Fibroblast of the aortic adventitia (primary cell): ENCODE results near the gene GFOD1. TPM values are rescaled to one million over a fixed set of nuclear protein-coding genes. Genes with fewer than 3 reads are reported as not detected.

Experiments used
- DNase-seq: peaks from one replicate; pipeline ENCODE4 v3.0.0-alpha.2; 2010; ENCODE audit warnings: low read depth
- H3K4me3 ChIP-seq: 2 replicates; pipeline ENCODE4 v1.5.1; 2011; ENCODE audit warnings: low read depth, mild to moderate bottlenecking, control low read depth, low read length, moderate library complexity
- total RNA-seq: library from RNA; depleted of rRNA; stranded (reverse); fragments of >200 nt; gene quantifications from 2 replicates; pipeline ENCODE4 v1.2.3, GENCODE V29; 2012; ENCODE audit warnings: low replicate concordance
- TF ChIP-seq, protein P1 (sequence below): IDR thresholded peaks from 2 replicates; pipeline ENCODE4 v1.5.1; 2011; ENCODE audit warnings: mild to moderate bottlenecking, low read length, control low read depth, inconsistent platforms; ENCODE audit not compliant: insufficient read depth

Gene GFOD1
- total RNA-seq, 1 donor: 2.6 TPM

DNA sequence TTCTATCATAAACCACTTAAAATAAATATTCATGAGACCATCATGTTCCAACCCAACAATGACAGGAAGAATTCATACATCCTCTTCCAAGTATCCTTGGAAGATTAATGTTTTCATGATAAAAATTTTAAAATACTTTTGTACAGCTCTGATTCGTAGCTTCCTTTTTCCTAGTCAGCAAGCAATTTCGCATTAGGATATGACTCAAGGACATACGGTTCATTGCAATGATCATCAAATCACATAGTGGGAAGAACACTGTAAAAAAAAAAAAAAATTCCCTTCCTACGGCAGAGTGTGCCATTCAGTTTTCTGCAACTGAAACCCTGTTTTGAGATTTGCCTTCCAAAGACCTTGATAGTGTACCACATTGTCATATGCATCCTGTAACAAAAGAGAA, 35.3 kb upstream of the GFOD1 start:
- DNase-seq: no peak
- TF ChIP-seq, protein P1, sequence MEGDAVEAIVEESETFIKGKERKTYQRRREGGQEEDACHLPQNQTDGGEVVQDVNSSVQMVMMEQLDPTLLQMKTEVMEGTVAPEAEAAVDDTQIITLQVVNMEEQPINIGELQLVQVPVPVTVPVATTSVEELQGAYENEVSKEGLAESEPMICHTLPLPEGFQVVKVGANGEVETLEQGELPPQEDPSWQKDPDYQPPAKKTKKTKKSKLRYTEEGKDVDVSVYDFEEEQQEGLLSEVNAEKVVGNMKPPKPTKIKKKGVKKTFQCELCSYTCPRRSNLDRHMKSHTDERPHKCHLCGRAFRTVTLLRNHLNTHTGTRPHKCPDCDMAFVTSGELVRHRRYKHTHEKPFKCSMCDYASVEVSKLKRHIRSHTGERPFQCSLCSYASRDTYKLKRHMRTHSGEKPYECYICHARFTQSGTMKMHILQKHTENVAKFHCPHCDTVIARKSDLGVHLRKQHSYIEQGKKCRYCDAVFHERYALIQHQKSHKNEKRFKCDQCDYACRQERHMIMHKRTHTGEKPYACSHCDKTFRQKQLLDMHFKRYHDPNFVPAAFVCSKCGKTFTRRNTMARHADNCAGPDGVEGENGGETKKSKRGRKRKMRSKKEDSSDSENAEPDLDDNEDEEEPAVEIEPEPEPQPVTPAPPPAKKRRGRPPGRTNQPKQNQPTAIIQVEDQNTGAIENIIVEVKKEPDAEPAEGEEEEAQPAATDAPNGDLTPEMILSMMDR: no peak
- no peak overlapping the region for H3K4me3 ChIP-seq

DNA sequence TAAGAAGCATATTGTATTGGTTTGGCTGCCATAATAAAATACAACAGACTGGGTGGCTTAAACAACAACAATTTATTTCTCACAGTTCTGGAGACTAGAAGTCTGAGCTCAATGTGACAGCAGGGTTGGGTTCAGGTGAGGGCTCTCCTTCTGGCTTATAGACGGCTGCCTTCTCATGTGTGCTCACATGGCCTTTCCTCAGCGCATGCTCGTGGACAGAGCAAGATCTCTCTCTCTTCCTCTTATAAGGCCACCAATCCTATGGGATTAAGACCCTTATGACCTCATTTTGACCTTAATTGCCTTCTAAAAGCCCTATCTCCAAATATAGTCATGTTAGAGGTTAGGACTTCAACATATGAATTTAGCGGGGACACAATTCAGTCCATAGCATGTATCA, 32.4 kb upstream of the GFOD1 start:
- TF ChIP-seq, protein P1: no peak
- H3K4me3 ChIP-seq: no peak overlapping the region
- no peak for DNase-seq

DNA sequence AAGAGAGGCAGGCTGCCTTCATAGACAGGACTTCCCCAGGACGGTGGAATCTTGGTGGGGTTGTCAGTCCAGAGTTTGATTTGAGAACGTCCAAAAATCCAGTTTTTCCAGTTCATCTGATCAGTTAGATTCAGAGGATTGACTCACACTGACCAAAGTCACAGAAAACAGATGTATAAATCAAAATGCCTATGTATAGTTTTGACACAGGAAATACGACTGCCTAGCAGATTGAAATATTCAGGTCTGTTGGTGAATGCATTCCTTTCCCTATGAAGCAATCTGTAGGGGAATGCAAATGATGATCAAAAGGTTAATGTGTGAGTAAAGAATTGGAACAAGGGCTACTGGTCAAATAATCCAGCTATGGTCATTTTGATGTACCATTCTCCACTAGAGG, 29.7 kb upstream of the GFOD1 start:
- no peak for DNase-seq
- TF ChIP-seq, protein P1: no peak
- no peak overlapping the region for H3K4me3 ChIP-seq

DNA sequence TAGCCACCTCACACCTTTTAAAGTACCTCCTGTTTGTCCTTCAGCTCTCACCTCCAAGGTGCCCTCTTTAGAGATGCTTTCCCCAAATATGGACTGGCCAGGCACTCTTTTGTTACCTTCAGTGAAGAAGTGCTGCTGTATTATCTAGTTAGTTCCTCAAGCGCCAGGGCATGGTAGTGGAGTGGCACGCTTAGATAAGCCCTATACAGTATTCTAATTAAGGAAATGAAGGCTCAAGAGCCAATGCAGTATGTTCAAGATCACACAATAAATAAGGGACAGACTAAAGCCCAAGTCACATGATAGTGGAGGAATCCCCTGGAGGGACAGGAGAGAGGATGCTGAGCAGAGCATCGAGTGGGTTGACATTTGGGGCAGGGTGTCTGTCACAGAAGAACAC, 28.5 kb upstream of the GFOD1 start:
- no peak for DNase-seq
- TF ChIP-seq, protein P1: no peak
- no peak overlapping the region for H3K4me3 ChIP-seq

DNA sequence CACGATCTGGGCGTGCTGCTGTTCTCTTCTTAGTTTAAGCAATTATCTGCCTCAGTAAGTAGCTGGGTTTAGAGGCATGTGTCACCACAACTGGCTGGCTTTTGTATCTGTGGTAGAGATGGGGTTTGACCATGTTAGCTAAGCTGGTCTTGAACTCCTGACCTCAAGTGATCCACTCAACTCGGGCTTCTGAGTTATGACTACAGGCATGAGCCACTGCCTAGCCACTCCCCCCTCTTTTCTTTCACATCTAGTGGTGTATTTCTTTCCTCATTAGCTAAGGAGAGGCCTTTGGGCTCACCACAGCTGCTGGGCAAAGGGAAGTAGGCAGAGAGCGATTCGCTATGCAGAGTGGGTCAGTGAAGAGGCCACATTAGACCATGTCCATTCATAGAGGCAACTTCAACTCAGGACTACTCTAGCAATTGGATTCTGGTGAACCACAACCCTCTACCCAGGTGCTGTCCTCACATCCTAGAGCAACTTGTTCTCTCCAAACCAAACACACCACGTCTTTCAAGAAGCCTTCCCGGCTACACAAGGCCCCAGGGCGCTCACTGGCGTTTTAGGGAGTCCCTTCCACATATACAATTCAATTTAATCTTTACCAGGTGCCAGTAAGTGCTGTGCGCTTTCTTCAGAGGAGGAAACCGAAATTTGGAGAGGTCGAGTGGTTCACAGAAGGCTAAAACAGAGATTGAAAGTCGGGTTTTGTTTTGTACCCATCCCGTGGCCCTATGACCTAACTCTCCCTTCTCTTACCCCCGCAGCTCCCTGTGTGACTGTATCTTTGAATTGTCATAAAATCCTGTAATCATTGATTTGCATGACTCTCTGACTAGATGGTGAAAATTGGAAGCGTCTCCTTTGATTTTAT, 26.5 kb upstream of the GFOD1 start:
- TF ChIP-seq, protein P1: no peak
- no peak for DNase-seq
- no peak overlapping the region for H3K4me3 ChIP-seq

DNA sequence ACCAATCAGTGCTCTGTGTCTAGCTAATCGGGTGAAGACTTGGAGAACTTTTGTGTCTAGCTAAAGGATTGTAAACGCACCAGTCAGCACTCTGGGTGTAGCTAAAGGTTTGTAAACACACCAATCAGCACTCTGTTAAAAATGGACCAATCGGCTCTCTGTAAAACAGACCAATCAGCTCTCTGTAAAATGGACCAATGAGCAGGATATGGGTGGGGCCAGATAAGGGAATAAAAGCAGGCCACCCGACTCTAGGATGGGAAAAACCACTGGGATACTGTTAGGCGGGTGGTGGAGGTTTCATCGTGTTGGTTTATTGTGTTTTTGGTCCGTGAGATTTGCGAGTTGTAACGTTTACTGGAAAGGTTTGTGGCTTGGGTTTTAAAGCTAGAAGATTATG, 25.5 kb upstream of the GFOD1 start:
- DNase-seq: no peak
- TF ChIP-seq, protein P1: no peak
- no peak overlapping the region for H3K4me3 ChIP-seq
